ENCODE measurements around the gene RAB1B. TPM values are rescaled to one million over a fixed set of nuclear protein-coding genes. Genes with fewer than 3 reads are reported as not detected.

RAB1B gene
- total RNA-seq, 4 donors from 2014 or later = 79.0 to 124 (median 115) TPM

GRCh38 chr11:66226101-66226500 is 42.3 kb upstream of the RAB1B start:
- Histone ChIP-seq H3K27me3 (no peaks in the 10 kb centered on the region), H3K4me3 (no peak overlapping the region), H3K36me3 (peaks cover 39% of the 10 kb centered on the region), H3K4me1 (no peaks in the 10 kb centered on the region), H3K9me3 (no peaks in the 10 kb centered on the region), H3K27ac (no peak overlapping the region)
- DNase-seq (ENCODE audit: low spot score in 2 of 2) = no peak
- no peak for TF ChIP-seq CTCF (IDR thresholded peaks at IDR 0.05)
- TF ChIP-seq POLR2A (IDR thresholded peaks at IDR 0.05) = no peak
- no peak for TF ChIP-seq EP300 (IDR thresholded peaks at IDR 0.05)
- TF ChIP-seq POLR2AphosphoS5 (IDR thresholded peaks at IDR 0.05) = no peak

- Histone ChIP-seq H3K9me3 (no peaks in the 10 kb centered on the region), H3K4me1 (no peaks in the 10 kb centered on the region), H3K36me3 (peaks cover 51% of the 10 kb centered on the region), H3K4me3 (no peak overlapping the region), H3K27me3 (no peaks in the 10 kb centered on the region), H3K27ac (no peak overlapping the region)
- TF ChIP-seq POLR2A (IDR thresholded peaks at IDR 0.05) (no peak), POLR2AphosphoS5 (IDR thresholded peaks at IDR 0.05) (no peak), CTCF (IDR thresholded peaks at IDR 0.05) (no peak), EP300 (IDR thresholded peaks at IDR 0.05) (no peak)
- no peak for DNase-seq (ENCODE audit: low spot score in 2 of 2)
- 86% methylated on average over 5 of the region's 5 CpGs for WGBS
Measured at GRCh38 chr11:66227700-66228099, 40.7 kb upstream of the RAB1B start.

GRCh38 chr11:66228521-66228920 is 39.9 kb upstream of the RAB1B start:
- H3K27ac ChIP-seq = no peak overlapping the region
- peaks cover 59% of the 10 kb centered on the region for H3K36me3 ChIP-seq
- no peak overlapping the region for H3K4me3 ChIP-seq
- H3K4me1 ChIP-seq = no peaks in the 10 kb centered on the region
- H3K27me3 ChIP-seq = no peaks in the 10 kb centered on the region
- 61% methylated on average over 6 of the region's 6 CpGs for WGBS
- H3K9me3 ChIP-seq = no peaks in the 10 kb centered on the region
- no peak for TF ChIP-seq CTCF (IDR thresholded peaks at IDR 0.05)
- no peak for TF ChIP-seq POLR2A (IDR thresholded peaks at IDR 0.05)
- DNase-seq (ENCODE audit: low spot score in 2 of 2) = no peak

- Histone ChIP-seq H3K36me3 (peaks cover 60% of the 10 kb centered on the region), H3K9me3 (no peaks in the 10 kb centered on the region), H3K4me1 (no peaks in the 10 kb centered on the region), H3K27me3 (no peaks in the 10 kb centered on the region), H3K27ac (no peak overlapping the region), H3K4me3 (no peak overlapping the region)
- TF ChIP-seq POLR2AphosphoS5 (IDR thresholded peaks at IDR 0.05) (no peak), EP300 (IDR thresholded peaks at IDR 0.05) (no peak), POLR2A (IDR thresholded peaks at IDR 0.05) (no peak), CTCF (IDR thresholded peaks at IDR 0.05) (no peak)
- WGBS = 80% methylated on average over 6 of the region's 6 CpGs
- no peak for DNase-seq (ENCODE audit: low spot score in 2 of 2)
Measured at GRCh38 chr11:66230156-66230555, 38.3 kb upstream of the RAB1B start.

- H3K36me3 ChIP-seq = peaks cover 68% of the 10 kb centered on the region
- H3K4me1 ChIP-seq = no peaks in the 10 kb centered on the region
- H3K27ac ChIP-seq = no peak overlapping the region
- DNase-seq (ENCODE audit: low spot score in 2 of 2) = no peak
- no peak overlapping the region for H3K4me3 ChIP-seq
- H3K27me3 ChIP-seq = no peaks in the 10 kb centered on the region
- no peaks in the 10 kb centered on the region for H3K9me3 ChIP-seq
- 97% methylated on average over 13 of the region's 14 CpGs for WGBS
- TF ChIP-seq POLR2A (IDR thresholded peaks at IDR 0.05) (no peak), CTCF (IDR thresholded peaks at IDR 0.05) (no peak), POLR2AphosphoS5 (IDR thresholded peaks at IDR 0.05) (no peak)
Measured at GRCh38 chr11:66230978-66231377, 37.5 kb upstream of the RAB1B start.
